Measurements from ENCODE around the gene LUC7L3. TPM values are rescaled to one million over a fixed set of nuclear protein-coding genes. Genes with fewer than 3 reads are reported as not detected.
A peak's percentile ranks its signal among the peaks of the same experiment; 100 is the strongest.

LUC7L3 gene
- total and polyA plus RNA-seq, 10 of the 15 experiments (the other 5 are each of a cell fraction or from before 2014, with no cell fraction given): 51.3 to 176 (median 149) TPM

DNA sequence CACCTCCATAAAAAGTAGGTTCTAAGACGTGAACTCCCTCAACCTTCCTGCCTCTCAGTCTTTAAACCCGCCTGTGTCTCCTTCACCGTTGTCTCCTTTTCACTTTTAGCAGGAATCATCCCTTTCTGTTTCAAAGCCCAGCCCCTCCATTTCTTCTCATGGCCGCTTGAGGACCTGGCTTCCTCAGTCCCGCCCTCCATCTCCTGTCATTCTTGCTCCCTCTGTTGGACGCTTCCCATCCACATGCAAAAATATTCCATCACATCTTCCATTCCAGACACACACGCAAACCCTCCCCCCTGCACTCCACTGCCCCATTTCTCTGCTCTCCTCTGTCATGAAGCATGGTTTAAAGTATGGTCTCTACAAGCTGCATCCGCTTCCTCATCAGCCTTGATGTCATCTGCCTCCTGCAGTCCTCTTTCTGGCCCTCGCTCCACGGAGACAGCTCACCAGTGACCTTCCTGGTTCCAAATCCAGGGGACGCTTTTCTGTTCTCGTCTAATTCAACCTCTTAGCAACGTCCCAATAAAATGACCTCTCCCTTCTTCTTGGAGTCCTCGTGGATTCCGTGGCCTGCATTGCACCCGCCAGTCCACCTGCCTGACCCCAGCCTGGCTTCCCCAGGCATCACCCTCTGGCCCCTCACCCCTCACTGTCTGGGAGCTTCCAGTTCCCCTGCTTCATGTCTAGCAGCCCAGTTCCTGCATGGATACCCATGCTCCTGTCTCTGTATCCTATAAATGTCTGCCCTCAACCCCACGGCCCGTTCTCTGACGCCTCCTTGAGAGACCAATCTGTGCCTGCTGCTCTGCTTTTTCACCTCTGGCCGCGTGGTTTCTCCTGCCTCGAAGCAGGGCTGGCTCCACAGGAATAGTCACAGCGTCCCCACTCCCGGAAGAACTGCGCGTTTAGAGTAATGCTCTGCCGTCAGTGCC is 37.9 kb upstream of the LUC7L3 start:
- FAIRE-seq (no peak), DNase-seq (ENCODE audit: low read depth, low spot score) (no peak), ATAC-seq (no peak)
- 42% methylated on average over 27 of the region's 27 CpGs for WGBS (ENCODE audit: insufficient coverage, insufficient replicate concordance, low lambda C conversion rate, missing lambda C conversion rate)
- RAD21 ChIA-PET (ENCODE audit: unreplicated experiment): no interaction called here
- Histone ChIP-seq H3K9ac (ENCODE audit: control insufficient read depth, insufficient read depth, low read length) (no peak overlapping the region), H3K79me2 (ENCODE audit: control insufficient read depth, insufficient read depth, low read length) (no peaks in the 10 kb centered on the region), H2AFZ (ENCODE audit: control insufficient read depth, low read depth, low read length) (no peak overlapping the region), H3K36me3 (ENCODE audit: control insufficient read depth in 2 of 2, insufficient read depth in 2 of 2, low read length in 1 of 2) (no peaks in the 10 kb centered on the region), H3K4me1 (ENCODE audit: control insufficient read depth, insufficient read depth, low read length) (no peaks in the 10 kb centered on the region), H3K4me2 (ENCODE audit: control insufficient read depth, insufficient read depth) (no peak overlapping the region), H3K27me3 (replicated peaks in 1 of 2; ENCODE audit: control insufficient read depth in 2 of 2, insufficient read depth in 2 of 2, low read length in 1 of 2) (no peaks in the 10 kb centered on the region; a peak in 1 of 4 replicates), H3K9me3 (replicated peaks; ENCODE audit: control insufficient read depth, insufficient read depth, low read length) (no peaks in the 10 kb centered on the region), H3K4me3 (no peak overlapping the region), H3K27ac (ENCODE audit: control insufficient read depth, insufficient read depth) (no peak overlapping the region), H4K20me1 (ENCODE audit: control insufficient read depth, insufficient read depth) (no peaks in the 10 kb centered on the region)
- in situ Hi-C loops (cut with MboI) (no loop called here), intact Hi-C loops (cut with micrococcal nuclease; ENCODE audit: unreplicated experiment) (no loop called here)
- TF ChIP-seq SMARCA5 (IDR thresholded peaks at IDR 0.05) (no peak), RELA (IDR thresholded peaks at IDR 0.05; ENCODE audit: borderline replicate concordance, partially characterized antibody) (no peak), SMC3 (IDR thresholded peaks at IDR 0.05; ENCODE audit: borderline replicate concordance, low read length) (peak; percentile 24; the same call in 1 of the 2 replicates), YY1 (IDR thresholded peaks at IDR 0.05; ENCODE audit: low read depth, low read length) (0 out of 2 replicates have a peak, but pooled peaks have one; percentile 15)
- TF ChIP-seq, protein P1, sequence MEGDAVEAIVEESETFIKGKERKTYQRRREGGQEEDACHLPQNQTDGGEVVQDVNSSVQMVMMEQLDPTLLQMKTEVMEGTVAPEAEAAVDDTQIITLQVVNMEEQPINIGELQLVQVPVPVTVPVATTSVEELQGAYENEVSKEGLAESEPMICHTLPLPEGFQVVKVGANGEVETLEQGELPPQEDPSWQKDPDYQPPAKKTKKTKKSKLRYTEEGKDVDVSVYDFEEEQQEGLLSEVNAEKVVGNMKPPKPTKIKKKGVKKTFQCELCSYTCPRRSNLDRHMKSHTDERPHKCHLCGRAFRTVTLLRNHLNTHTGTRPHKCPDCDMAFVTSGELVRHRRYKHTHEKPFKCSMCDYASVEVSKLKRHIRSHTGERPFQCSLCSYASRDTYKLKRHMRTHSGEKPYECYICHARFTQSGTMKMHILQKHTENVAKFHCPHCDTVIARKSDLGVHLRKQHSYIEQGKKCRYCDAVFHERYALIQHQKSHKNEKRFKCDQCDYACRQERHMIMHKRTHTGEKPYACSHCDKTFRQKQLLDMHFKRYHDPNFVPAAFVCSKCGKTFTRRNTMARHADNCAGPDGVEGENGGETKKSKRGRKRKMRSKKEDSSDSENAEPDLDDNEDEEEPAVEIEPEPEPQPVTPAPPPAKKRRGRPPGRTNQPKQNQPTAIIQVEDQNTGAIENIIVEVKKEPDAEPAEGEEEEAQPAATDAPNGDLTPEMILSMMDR (IDR thresholded peaks at IDR 0.05 in 2 of 3, conservative IDR thresholded peaks at IDR 0.05 in 1 of 3; ENCODE audit: control insufficient read depth in 2 of 3, extremely low read depth in 1 of 3, insufficient read depth in 1 of 3, low read depth in 3 of 3, low read length in 3 of 3): peak in 2 of 3 experiments; percentile 11 to 38; a peak in 2 of 6 replicates
- CTCF ChIA-PET: interaction anchor here (0.6 kb wide), 1 partner anchor 135 kb away, joined by 3 read pairs; no protein-coding TSS in a partner anchor
- SMC1A ChIA-PET (ENCODE audit: uncharacterized antibody, unreplicated experiment): no interaction called here
- no TSS peak for BruUV-seq (replicated peaks)
- POLR2A ChIA-PET: no interaction called here

All from GM12878 (cell line).